ENCODE results near the gene FMN1.

GRCh38 chr15:33168444-33168843, 26.1 kb downstream of the FMN1 start:
- TF ChIP-seq POLR2AphosphoS5 (IDR thresholded peaks at IDR 0.05) = no peak
- no peak for TF ChIP-seq CTCF (IDR thresholded peaks at IDR 0.05)
- TF ChIP-seq POLR2A (IDR thresholded peaks at IDR 0.05) = no peak
- no peak for TF ChIP-seq EP300 (IDR thresholded peaks at IDR 0.05)
